GM18907 (cell line): Measurements from ENCODE around the gene SPATA17.
A peak's percentile ranks its signal among the peaks of the same experiment; 100 is the strongest.
"Not testable (repeated sequence)": the region's sequence is repeated elsewhere in the genome, so short reads cannot be mapped to it uniquely, and the experiment has no call there.

Source experiments
- ATAC-seq: cut with Tn5 transposase; IDR thresholded peaks from one replicate; pipeline ENCODE4 v1.9.1; 2021; ENCODE audit warnings: mild to moderate bottlenecking, moderate library complexity; ENCODE audit not compliant: unreplicated experiment

SPATA17 gene

DNA sequence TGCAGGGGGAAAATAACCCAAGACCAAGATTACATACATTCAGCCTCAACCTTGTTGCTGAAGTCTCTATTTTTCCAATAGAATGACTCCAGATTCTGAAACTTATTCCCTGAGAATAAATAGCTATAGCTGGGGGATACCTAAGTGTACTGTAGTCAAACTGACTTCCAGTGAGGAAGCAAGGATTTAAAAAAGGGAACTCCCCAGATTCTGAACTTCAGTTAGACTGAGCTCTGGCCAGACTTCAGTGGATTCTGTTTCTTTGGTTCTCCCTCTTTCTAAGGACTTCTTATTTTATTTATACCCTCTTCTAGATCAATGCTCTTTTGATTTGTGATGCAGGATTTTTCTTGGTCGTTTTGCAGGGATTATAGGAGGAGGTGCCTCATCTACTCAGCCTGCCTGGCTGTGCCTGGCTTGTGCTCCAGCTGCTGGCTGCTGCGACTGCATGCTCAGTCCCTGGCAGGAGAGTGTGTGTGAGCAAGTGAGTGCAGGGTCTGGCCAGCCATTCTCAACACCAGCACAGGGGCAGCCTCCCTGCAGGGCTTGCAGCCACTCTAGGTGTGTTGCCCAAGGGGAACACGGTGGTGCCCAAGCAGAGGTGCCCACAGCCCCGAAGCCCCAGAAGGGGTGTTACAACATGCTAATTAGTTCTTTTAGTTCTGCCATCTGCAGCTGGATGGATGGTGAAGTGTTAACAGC is 43.0 kb downstream of the SPATA17 start:
- no peak for ATAC-seq

DNA sequence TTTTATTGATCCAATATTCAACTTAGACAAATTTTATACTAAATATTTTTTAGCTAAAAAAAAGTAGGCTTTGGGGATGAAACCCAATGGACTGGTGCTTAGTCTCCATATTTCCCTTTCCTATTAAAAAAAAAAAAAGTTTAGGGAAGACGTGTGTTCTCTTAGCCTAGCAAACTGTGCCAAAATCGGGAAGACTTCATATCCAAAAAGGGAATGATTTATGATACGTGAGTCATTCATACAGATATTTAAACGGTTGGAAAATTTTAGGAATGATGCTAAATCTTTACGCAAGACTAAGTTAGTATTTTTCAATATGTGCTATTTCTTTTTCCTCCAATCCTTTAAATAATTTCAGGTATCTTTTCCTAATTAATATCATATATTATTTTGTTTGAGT is 50.7 kb downstream of the SPATA17 start:
- no peak for ATAC-seq

DNA sequence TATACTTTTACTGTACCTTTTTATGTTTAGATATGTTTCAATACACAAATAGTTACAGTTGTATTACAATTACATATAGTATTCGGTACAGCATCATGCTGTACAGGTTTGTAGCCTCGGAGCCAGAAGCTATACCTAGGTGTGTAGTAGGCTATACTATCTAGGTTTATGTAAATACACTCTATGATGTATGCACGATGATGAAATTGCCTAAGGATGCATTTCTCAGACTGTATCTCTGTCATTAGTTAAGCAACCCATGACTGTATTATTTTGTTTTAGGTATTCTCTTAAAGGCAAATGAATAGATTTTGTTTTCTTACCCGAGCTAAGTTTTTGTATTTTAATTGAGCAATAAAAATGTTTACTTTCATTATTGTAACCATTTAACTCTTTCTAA is 56.4 kb downstream of the SPATA17 start:
- no peak for ATAC-seq

DNA sequence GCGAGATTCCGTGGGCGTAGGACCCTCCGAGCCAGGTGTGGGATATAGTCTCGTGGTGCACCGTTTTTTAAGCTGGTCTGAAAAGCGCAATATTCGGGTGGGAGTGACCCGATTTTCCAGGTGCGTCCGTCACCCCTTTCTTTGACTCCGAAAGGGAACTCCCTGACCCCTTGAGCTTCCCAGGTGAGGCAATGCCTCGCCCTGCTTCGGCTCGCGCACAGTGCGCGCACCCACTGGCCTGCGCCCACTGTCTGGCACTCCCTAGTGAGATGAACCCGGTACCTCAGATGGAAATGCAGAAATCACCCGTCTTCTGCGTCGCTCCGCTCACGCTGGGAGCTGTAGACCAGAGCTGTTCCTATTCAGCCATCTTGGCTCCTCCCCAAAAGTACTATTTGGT is 65.0 kb downstream of the SPATA17 start:
- ATAC-seq = not testable (repeated sequence)

DNA sequence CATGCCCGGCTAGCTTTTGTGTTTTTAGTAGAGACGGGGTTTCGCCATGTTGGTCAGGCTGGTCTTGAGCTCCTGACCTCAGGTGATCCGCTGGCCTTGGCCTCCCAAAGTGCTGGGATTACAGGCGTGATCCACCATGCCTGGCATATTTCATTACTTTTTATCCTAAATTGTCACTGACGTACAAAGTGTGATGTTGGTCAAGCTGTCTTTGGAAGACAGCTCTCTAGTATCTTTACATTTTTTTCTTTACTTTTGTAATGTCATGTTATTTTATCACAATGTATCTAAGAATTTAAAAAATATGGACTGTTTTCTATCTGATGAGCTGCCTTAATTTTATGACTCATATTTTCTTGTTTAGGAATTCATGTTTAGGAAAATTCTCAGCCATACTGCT is 72.2 kb downstream of the SPATA17 start:
- ATAC-seq = no peak

DNA sequence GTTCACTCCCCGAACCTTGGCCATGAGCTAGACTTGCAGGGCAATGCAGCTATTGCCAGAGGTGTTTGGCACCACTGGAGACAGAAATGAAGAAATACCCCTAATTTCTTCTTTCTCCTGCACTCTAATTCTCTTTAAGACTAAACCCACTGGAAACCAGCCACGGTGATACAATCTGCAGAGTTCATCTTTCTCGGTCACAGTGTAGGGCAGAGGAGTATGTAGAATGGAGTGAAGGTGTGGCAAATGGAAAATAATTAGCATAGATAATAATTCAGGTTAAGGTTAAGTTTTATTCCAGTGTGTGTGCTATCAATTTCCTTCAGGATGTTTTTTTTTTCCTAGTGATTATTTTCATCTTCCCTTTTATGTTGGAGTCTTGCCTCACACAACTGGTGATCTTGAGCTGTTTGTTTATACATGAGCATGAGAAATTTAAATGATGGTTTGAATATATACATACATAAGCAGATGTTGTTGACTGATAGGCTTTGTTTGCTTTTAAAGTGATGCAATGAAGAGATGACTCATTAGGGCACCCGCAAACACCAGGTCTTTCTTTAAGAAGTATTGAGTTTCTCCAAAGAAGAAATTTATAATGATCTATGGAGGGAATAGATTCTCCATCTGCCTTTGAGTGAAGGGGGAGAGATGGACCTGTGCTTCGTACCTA is 81.9 kb downstream of the SPATA17 start:
- ATAC-seq = no peak

DNA sequence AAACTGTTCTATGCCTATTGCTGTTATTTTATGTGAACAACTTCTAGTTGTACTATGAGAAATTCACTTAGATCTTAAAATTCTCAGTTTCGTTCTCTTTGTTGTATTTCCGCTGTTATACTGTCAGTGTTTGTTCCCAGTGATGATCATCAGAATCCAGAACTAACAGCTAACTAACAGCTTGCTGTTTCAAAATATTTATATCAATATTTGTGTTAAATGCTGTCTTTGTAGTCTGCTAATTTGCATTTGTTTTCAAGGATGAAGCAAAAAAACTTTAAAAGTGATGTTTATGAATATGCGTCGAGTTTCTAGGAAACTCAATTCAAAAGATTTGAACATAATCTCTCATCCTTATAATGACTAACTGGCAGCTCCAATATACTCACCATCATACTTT is 84.5 kb downstream of the SPATA17 start:
- no peak for ATAC-seq

DNA sequence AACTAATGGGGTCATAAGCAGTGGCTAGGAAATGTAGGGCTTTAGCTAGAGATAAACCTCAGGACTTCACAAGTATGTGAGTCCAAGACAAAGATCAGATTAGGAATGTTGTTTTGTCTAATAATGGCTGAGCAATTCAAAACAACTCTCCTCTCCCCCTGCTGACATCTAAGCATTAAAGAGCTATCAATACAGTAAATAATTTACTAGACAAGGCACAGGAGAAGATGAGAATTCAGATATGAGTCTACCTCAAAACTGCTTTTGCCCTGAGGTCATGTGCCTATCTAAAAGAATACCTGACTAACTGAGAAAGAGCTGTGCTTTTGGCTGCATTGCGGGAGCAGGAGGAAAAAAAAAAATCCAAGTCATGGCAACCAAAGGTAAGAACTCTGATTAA is 86.8 kb downstream of the SPATA17 start:
- ATAC-seq = peak; percentile 49

DNA sequence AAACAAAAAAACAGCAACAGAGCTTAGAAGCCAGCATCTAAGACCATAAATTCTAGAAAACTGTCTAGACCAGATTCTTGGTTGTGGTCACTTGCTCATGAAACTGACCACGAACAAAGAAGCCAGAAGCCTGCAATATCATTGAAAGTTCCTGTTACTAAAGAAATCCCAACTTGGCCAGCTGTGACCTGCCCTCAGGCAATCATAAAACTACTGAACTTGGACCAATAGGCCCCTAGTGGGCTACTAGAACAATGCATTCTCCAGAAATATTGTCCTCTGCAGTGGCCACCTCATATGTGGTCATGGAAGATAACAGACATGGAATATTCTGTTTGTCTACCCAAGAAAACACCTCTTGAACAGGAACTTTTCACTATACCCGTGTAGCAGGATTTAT is 87.7 kb downstream of the SPATA17 start:
- ATAC-seq = no peak

DNA sequence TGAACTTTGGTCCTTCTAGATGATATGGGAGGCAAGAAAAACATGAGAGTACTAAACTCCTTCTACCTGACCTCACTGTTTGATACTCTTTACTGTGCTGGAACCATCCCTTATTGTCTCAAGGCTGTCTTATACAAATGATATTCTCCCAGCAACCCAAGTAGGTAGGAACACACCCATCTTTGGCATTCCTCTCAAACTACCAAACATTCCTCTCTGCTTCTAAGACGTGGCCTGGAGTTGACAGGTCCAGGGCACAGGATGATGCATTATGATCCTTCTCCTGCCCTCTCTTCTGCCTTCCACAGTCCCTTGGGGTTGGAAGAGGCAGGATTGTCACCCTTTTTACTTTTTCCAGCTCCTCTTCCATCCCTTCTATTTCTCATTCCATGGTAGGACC is 90.5 kb downstream of the SPATA17 start:
- ATAC-seq = no peak

DNA sequence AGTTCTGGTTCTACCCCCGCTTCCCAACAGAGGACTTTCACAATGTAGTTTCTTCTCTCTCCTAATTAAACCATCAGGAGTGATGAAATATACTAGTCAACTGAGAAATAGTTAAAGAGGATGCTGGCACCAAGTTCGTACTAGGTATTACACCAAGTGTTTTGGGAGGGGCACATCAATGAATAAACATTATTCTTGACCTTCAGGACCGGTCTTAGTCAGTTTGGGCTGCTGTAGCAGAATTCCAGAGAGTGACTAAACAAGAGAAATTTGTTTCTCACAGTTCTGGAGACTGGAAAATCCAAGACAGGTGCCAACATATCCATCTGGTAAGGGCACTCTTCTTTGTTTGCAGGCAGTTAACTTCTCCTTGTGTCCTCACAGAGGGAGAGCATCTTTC is 103.8 kb downstream of the SPATA17 start:
- ATAC-seq = no peak

DNA sequence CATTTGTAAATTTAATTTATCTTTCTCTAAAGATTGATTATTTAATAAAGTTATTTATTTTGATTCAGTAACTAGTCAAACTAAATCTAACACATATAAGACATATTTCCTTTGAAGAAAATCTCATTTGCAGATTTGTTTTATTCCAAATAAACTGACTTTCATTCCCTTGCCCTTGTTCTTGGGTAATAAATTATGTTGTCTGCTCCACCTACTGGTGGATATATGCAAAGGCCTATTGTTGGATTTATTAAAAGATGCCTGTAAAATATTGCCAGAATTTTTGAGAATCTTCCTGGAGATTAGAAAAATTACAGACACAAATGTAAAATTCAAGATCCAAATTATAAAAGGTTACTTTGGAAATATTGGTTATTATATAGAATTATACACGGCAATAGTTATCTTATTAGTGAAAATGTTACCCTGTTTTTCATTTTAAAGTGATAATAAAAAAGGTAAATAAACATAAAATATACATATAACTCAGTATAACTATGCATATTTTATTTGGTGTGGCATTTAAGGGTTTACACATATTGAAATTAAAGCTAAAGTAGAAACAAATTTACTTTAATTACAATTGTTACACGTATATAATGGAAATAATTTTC is 116.1 kb downstream of the SPATA17 start:
- peak; percentile 50 for ATAC-seq

DNA sequence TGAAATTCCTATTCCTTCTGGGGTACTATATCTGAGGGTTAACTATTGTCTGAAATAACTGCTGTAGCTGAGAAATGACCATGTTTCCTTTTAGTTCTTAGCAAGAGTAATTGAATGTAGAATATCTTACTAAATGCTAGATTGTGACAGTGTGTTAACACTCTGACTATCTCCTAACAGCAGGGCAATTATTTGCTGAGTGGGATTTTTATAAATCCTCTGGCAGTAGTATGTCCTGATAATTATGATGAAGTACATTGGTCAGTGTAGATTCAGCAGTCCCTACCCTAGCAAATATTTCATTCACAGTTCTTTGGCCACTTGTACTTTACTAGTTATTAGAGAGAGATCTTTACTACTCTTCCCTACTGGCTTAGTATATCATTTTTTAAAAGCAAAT is 138.6 kb downstream of the SPATA17 start:
- ATAC-seq = no peak

DNA sequence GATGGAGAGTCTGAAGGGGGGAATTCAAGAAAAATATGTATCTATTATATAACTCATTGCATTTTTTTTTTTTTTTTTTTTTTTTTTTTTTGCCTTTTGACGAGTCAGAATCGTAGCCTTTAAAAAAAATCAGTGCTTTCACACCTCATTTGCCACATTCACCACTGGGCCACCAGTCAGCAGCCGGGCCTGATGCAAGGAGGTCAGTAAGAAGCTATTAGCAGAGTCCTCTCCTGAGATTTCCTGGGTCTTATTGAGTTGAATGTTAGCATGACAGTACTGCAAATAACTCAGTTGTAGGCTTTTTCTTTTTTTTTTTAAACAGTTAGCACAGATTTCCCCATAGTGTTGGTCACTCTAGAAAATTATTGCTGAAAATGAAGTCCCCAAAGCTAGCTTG is 139.8 kb downstream of the SPATA17 start:
- no peak for ATAC-seq

DNA sequence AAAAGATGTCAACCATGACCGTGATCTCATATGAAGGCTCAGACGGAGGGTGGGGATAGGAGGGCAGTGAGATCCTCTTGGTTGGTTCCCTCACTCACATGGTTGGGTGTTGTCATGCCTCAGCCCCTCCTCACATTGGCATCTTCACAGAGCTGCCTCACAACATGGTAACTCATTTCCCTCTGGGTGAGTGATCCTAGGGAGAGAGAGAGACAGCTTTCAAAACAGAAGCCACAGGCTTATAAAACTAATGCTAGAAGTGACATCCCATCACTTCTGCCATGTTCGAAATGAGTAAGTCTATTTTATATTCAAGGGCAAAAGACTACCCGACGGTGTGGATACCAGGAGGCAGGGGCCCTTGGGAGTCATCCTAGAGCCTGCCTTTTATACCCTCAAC is 145.5 kb downstream of the SPATA17 start:
- ATAC-seq = no peak

DNA sequence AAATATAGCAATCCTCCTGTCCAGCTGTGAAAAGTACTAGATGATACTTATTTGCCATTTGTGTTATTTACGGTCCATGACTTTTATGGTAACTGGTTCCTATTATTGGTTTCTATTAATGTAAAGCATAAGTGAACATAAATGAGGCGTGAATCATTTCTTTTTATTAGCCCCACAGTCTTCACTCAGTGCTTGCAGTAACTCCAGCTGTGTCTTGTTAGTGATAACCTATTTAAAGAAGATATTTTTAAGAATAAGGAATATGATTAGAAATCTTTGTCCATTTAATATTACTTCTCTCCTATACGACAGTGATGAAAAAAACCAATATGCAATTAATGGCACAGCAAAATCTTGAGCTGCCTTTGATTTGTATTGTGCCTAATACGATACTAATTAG is 149.9 kb downstream of the SPATA17 start:
- no peak for ATAC-seq

DNA sequence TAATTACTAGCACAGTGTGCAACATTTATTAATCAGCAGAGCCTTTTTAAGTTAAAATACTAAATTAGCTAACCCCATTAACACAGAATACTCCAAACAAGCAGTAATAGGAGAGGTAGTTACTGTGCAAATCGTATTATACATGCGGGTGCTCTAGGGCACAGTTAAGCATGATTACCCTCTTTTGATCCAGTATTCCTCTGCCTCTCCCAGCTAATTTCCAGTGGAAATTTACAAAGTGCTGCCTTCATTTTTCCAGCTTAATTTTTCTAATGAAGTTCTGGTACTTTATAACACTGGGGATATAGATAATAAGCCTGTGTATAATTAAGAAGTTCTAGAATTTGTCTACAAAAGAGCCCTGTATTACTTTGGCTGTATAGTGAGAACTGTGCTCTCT is 159.9 kb downstream of the SPATA17 start:
- no peak for ATAC-seq

DNA sequence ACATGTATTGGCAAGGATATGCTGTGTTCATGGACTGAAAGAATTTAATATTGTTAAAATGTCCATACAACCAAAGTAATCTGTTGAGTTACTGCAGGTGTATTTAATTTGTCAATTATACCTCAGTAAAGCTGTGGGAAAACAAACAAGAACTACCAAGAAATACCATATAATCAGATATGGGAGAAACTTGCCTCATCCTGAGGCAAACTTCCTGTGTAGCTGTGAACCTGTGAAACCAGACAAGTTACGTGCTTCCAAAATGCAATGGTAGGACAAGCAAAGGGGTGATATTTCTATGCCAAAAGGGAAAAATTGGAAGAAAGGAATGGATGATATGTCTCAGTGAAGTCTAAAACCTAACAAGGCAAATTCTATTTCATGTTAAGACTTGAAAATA is 174.6 kb downstream of the SPATA17 start:
- no peak for ATAC-seq

DNA sequence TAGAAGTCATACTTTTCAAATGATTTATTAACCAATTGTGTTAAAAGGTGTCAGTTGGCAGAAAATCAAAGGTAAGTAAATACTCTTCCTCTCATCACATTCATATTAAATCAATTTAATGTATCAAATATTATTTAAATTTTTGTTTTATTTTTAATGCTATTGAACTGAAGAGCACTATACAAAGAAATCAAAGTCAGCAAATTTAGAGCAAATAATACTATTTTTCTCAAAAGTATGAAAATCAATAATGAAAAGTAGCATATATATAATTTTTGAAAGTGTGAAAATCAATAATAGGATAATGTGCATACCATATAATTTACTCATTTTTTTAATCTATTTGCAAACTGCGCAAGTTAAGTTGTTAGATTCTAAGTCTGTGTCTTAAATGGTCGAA is 181.0 kb downstream of the SPATA17 start:
- ATAC-seq = no peak

DNA sequence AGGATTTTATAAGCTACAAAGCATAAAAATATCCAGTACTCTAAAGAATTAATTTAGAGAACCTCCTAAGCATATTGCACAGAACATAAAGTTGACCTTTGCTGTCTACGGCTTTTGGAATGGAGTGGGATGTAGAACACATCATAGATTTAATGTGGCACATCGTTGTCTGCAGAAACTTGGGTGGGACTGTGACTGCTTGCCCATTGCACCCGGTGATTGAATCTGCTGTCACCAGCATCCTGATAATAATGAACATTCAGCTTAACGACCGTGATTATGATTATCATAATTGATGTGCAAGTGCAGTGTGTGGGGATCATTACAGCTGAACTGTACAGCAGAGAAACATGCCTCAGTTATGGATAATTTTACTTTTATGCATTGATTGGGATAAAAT is 181.9 kb downstream of the SPATA17 start:
- no peak for ATAC-seq

DNA sequence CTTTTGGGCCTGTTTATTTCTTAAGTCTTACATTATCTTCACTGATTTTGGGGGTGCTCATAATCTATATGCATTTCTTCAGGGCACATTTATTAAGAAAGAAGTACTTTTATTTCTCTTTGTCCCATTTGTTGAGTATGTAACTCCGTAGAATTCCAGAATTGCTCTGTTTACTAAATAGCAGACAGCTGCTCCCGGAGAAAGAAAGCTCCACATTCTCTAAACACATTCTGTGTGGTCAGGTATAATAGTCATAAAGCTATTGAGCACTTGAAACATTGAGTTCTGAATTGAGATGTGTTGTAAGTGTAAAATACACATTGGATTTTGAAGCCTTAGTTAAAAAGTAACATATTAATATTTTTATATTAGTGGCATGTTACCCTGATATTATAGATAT is 206.5 kb downstream of the SPATA17 start:
- ATAC-seq = no peak

DNA sequence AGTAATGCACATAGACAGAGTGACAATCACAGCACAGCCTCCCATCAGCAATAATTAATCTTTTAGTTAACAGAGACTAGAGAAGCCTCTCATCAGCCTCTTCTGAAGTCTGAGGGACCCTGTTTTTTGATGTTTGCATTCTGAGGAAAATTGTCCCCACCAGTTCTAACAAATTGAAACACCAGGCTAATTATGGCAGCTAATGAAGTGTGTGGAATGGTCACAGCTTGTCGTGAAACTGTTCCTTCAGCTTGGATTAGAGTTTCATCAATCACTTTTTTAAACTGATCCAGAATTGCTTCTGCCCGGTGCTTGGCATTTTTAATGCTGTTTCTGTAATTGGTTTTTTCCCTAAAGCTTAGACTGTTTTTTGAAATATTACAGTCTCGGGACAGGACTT is 208.0 kb downstream of the SPATA17 start:
- ATAC-seq = no peak
